GM23338 (cell line): ENCODE measurements around the gene TM4SF5. TPM values are rescaled to one million over a fixed set of nuclear protein-coding genes. Genes with fewer than 3 reads are reported as not detected.

Experiments
- ATAC-seq: fragments of 200-7000 bp; cut with Tn5 transposase; 3 replicates; pipeline ENCODE4 v1.9.1; 2020
- DNase-seq: peaks from one replicate; pipeline ENCODE4 v3.0.0-alpha.2; 2015; ENCODE audit warnings: low spot score
- H2AFZ ChIP-seq: fragments of 200-600 bp; sonication (generic); 2 replicates; pipeline ENCODE4 v1.8.0; 2016; ENCODE audit warnings: antibody characterized with exemption, mild to moderate bottlenecking, moderate library complexity
- H3F3A ChIP-seq: fragments of 200-600 bp; sonication (generic); replicated peaks from 2 replicates; pipeline ENCODE4 v1.8.0; 2017; ENCODE audit warnings: antibody characterized with exemption, mixed run types, low read depth
- H3K27ac ChIP-seq: fragments of 200-600 bp; sonication (generic); 2 replicates; pipeline ENCODE4 v1.6.1; 2016; ENCODE audit warnings: low read depth
- H3K27me3 ChIP-seq: fragments of 200-600 bp; sonication (generic); 2 replicates; pipeline ENCODE4 v1.8.0; 2016; ENCODE audit warnings: mild to moderate bottlenecking, mixed run types, moderate library complexity; ENCODE audit not compliant: insufficient read depth
- H3K36me3 ChIP-seq: fragments of 200-600 bp; sonication (generic); 2 replicates; pipeline ENCODE4 v1.8.0; 2016; ENCODE audit warnings: mild to moderate bottlenecking; ENCODE audit not compliant: insufficient read depth
- H3K4me1 ChIP-seq: fragments of 200-600 bp; sonication (generic); 2 replicates; pipeline ENCODE4 v1.8.0; 2016; ENCODE audit warnings: mild to moderate bottlenecking, moderate library complexity; ENCODE audit not compliant: insufficient read depth
- H3K4me2 ChIP-seq: fragments of 200-600 bp; sonication (generic); 2 replicates; pipeline ENCODE4 v1.7.1; 2017; ENCODE audit warnings: mixed run types
- H3K4me3 ChIP-seq: fragments of 200-600 bp; sonication (generic); 2 replicates; pipeline ENCODE4 v1.6.1; 2016; ENCODE audit warnings: mixed run types
- H3K79me2 ChIP-seq: fragments of 200-600 bp; sonication (generic); replicated peaks from 2 replicates; pipeline ENCODE4 v1.8.0; 2017; ENCODE audit warnings: mild to moderate bottlenecking; ENCODE audit not compliant: insufficient read depth
- H3K9me2 ChIP-seq: fragments of 200-600 bp; sonication (generic); 2 replicates; pipeline ENCODE4 v1.8.0; 2017; ENCODE audit not compliant: insufficient read depth
- H4K20me1 ChIP-seq: fragments of 200-600 bp; sonication (generic); replicated peaks from 2 replicates; pipeline ENCODE4 v1.8.0; 2017; ENCODE audit warnings: mild to moderate bottlenecking; ENCODE audit not compliant: insufficient read depth
- H3K27ac Mint-ChIP-seq: 2 replicates; pipeline ENCODE4 v1.8.0; 2020; ENCODE audit warnings: inconsistent platforms, mild to moderate bottlenecking, moderate library complexity, mixed read lengths
- H3K27me3 Mint-ChIP-seq: 3 replicates; pipeline ENCODE4 v1.8.0; 2022; ENCODE audit warnings: low read depth, mild to moderate bottlenecking, moderate library complexity, mixed read lengths, inconsistent platforms; ENCODE audit not compliant: insufficient read depth, poor library complexity
- H3K36me3 Mint-ChIP-seq: 3 replicates; pipeline ENCODE4 v1.8.0; 2021; ENCODE audit warnings: low read depth, mild to moderate bottlenecking, inconsistent platforms, moderate library complexity, mixed read lengths
- H3K4me1 Mint-ChIP-seq: 3 replicates; pipeline ENCODE4 v1.8.0; 2020; ENCODE audit warnings: mild to moderate bottlenecking, inconsistent platforms, mixed read lengths
- H3K4me3 Mint-ChIP-seq: 3 replicates; pipeline ENCODE4 v1.8.0; 2021; ENCODE audit warnings: moderate library complexity, mild to moderate bottlenecking, inconsistent platforms, mixed read lengths
- H3K9me3 Mint-ChIP-seq: 3 replicates; pipeline ENCODE4 v1.8.0; 2020; ENCODE audit warnings: moderate library complexity, mild to moderate bottlenecking, inconsistent platforms, mixed read lengths
- CREB1 ChIP-seq: fragments of 250-450 bp; sonication (Bioruptor Pico); IDR thresholded peaks from 2 replicates; pipeline ENCODE4 v1.5.0; 2020; ENCODE audit warnings: low read depth, mild to moderate bottlenecking, moderate library complexity
- CTCF ChIP-seq, 2 experiments: fragments of 200-600 bp in 1 of 2; sonication (generic) in 1 of 2; conservative IDR thresholded peaks; 2 replicates each; pipeline versions ENCODE4 v1.5.1 to v1.6.1; 2016 to 2017; ENCODE audit warnings: antibody characterized with exemption in 2 of 2, low read depth in 2 of 2, mild to moderate bottlenecking in 2 of 2, moderate library complexity in 1 of 2
- ETS1 ChIP-seq: IDR thresholded peaks from 2 replicates; pipeline ENCODE4 v1.6.1; 2016; ENCODE audit warnings: antibody characterized with exemption
- EZH2 ChIP-seq: fragments of 200-600 bp; sonication (generic); IDR thresholded peaks from one replicate; pipeline ENCODE4 v1.8.0; 2017; ENCODE audit warnings: antibody characterized with exemption, mild to moderate bottlenecking, low read depth; ENCODE audit not compliant: unreplicated experiment
- EZH2phosphoT487 ChIP-seq: fragments of 200-600 bp; sonication (generic); IDR thresholded peaks from one replicate; pipeline ENCODE4 v1.8.1; 2018; ENCODE audit warnings: antibody characterized with exemption; ENCODE audit not compliant: unreplicated experiment
- JUNB ChIP-seq: IDR thresholded peaks from one replicate; pipeline ENCODE4 v1.6.1; 2016; ENCODE audit warnings: antibody characterized with exemption; ENCODE audit not compliant: unreplicated experiment
- NANOG ChIP-seq: IDR thresholded peaks from 2 replicates; pipeline ENCODE4 v1.6.1; 2016; ENCODE audit warnings: antibody characterized with exemption, borderline replicate concordance
- POLR2AphosphoS5 ChIP-seq: IDR thresholded peaks from 2 replicates; pipeline ENCODE4 v1.6.1; 2016; ENCODE audit warnings: antibody characterized with exemption, low read depth
- REST ChIP-seq: IDR thresholded peaks from one replicate; pipeline ENCODE4 v1.6.1; 2018; ENCODE audit warnings: antibody characterized with exemption; ENCODE audit not compliant: unreplicated experiment
- STAT1 ChIP-seq: IDR thresholded peaks from one replicate; pipeline ENCODE4 v1.6.1; 2016; ENCODE audit warnings: antibody characterized with exemption; ENCODE audit not compliant: unreplicated experiment
- ZNF114 ChIP-seq: fragments of 250-450 bp; sonication (Bioruptor Pico); IDR thresholded peaks from 2 replicates; pipeline ENCODE4 v1.5.0; 2020; ENCODE audit warnings: mild to moderate bottlenecking, moderate library complexity
- ZNF331 ChIP-seq: fragments of 250-450 bp; sonication (Bioruptor Pico); IDR thresholded peaks from 2 replicates; pipeline ENCODE4 v1.5.0; 2020; ENCODE audit warnings: low read depth, mild to moderate bottlenecking, moderate library complexity
- ZNF462 ChIP-seq: fragments of 250-450 bp; sonication (Bioruptor Pico); IDR thresholded peaks from 2 replicates; pipeline ENCODE4 v1.5.0; 2020; ENCODE audit warnings: mild to moderate bottlenecking, moderate library complexity
- polyA plus RNA-seq: library from polyadenylated mRNA; unstranded; fragments of >200 nt; fragmentation: Nextera tagmentation; extraction: Ambion mirVana; gene quantifications from 2 replicates; pipeline ENCODE4 v1.2.1, GENCODE V29; 2016
- total RNA-seq: library from RNA; depleted of rRNA; stranded (reverse); fragments of >200 nt; shearing (Covaris generic); gene quantifications from 2 replicates; pipeline ENCODE4 v1.2.3, GENCODE V29; 2014

TM4SF5 gene
- total and polyA plus RNA-seq, 2 experiments from 2014 or later = not detected

GRCh38 chr17:4823373-4824089 lies 51.8 kb downstream of the TM4SF5 start:
- Mint-ChIP-seq H3K9me3 (no peaks in the 10 kb centered on the region; the same call in 2 of the 3 replicates), H3K4me3 (no peak overlapping the region; the same call in 2 of the 3 replicates), H3K36me3 (peaks cover 12% of the 10 kb centered on the region; the same call in 2 of the 3 replicates), H3K27me3 (peaks cover 2% of the 10 kb centered on the region), H3K4me1 (no peaks in the 10 kb centered on the region), H3K27ac (no peak overlapping the region)
- peak; percentile 47; the same call in 2 of the 3 replicates for ATAC-seq
- Histone ChIP-seq H3K27ac (no peak overlapping the region), H3K9me2 (no peaks in the 10 kb centered on the region), H3F3A (no peaks in the 10 kb centered on the region), H3K36me3 (0 out of 2 replicates have a peak, but pooled peaks cover 7% of the 10 kb centered on the region), H3K79me2 (no peaks in the 10 kb centered on the region), H4K20me1 (no peaks in the 10 kb centered on the region; the same call in 1 of the 2 replicates), H3K4me1 (no peaks in the 10 kb centered on the region), H3K27me3 (no peaks in the 10 kb centered on the region), H3K4me3 (no peak overlapping the region), H2AFZ (no peak overlapping the region), H3K4me2 (no peak overlapping the region)
- no peak for TF ChIP-seq EZH2
- no peak; a peak in 1 of 4 replicates for TF ChIP-seq CTCF (conservative IDR thresholded peaks at IDR 0.05; ENCODE audit: low read depth in 2 of 2)
- TF ChIP-seq ZNF114 (CRISPR knock-in tag) = no peak
- no peak for TF ChIP-seq ZNF331 (CRISPR knock-in tag)
- TF ChIP-seq CREB1 (CRISPR knock-in tag) = no peak
- no peak for TF ChIP-seq ETS1
- no peak for TF ChIP-seq REST
- no peak for TF ChIP-seq ZNF462 (CRISPR knock-in tag)
- no peak for TF ChIP-seq NANOG
- TF ChIP-seq JUNB = no peak
- no peak for TF ChIP-seq EZH2phosphoT487
- no peak for TF ChIP-seq POLR2AphosphoS5
- TF ChIP-seq STAT1 = no peak
- no peak for DNase-seq
